NCI-H510A (cell line): ENCODE data around the gene MYCL.

ENCODE experiments used
- DNase-seq: peaks from one replicate; lab custom pipeline; 2025; lab: John Stamatoyannopoulos, UW

The MYCL gene

DNA sequence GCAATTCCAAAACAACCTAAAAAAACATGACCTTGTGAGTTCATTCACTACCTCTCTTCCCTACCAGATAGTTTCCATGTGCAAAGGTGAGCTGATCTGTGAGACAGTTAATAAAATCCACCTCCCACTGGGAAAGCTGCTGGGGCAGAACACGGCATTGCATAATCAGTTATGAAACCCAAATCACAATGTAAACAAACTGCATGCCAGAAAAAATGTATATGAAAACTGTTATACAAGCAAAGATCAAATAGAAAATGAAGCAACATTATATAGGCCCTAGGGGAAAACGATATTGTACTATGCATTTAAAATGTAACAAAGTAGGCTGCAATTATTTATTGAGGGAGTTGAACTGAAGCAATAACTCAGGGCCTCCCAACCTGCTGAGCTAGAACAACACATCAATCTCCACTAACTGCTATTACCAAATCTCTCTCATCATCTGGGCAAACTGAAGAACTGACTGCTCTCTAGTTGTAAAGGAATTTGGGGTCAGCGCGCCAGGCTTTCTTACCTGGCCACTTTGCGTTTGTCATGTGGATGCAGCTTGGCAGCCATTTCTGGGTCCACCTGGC lies 49.4 kb downstream of the MYCL start:
- peak; percentile 100 for DNase-seq

- peak; percentile 94 for DNase-seq
Measured at GRCh38 chr1:39850606-39851216, 51.0 kb downstream of the MYCL start.

- no peak for DNase-seq
Measured at GRCh38 chr1:39849203-39849602, 52.5 kb downstream of the MYCL start.

DNA sequence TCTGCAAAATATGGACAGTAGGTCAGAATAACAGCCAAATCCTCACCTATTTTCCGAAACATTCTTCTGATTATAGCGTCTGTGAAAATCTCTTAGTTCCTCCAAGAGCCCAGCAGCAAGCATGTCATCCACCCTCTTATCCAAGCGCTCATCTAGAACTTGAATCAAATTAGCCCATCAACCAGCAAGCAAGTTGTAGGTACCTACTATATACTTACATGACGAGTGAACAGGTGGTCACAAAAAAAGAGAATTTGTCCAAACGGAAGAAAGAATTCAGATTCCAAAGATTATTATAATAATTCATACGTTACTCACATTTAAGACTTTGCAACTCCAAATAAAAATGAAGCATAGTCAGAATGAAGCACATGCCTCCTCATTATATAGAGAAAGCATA lies 53.8 kb downstream of the MYCL start:
- DNase-seq: no peak

DNA sequence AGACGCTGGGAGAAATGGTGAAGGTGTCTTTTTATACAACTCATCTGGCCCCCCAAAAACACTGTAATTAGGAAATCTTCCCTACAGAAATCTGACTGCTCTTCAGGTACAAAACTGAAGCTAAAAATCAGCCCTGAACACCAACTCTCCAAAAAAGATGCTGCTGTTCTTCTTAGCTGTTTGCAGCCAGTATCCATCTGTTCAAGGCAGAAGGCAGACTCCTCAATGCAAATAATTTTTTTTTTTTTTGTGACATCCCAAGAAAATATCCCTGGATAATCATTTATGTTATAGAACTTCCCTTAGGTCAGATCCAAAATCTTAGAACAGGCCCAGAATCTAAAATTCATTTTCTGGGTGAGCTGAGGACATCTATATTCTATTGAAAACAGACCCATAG lies 54.9 kb downstream of the MYCL start:
- DNase-seq: no peak

- DNase-seq: no peak
Measured at GRCh38 chr1:39845569-39846566, 55.8 kb downstream of the MYCL start.
